ENCODE results near the gene RASGRF2.

Gene RASGRF2, protein sequence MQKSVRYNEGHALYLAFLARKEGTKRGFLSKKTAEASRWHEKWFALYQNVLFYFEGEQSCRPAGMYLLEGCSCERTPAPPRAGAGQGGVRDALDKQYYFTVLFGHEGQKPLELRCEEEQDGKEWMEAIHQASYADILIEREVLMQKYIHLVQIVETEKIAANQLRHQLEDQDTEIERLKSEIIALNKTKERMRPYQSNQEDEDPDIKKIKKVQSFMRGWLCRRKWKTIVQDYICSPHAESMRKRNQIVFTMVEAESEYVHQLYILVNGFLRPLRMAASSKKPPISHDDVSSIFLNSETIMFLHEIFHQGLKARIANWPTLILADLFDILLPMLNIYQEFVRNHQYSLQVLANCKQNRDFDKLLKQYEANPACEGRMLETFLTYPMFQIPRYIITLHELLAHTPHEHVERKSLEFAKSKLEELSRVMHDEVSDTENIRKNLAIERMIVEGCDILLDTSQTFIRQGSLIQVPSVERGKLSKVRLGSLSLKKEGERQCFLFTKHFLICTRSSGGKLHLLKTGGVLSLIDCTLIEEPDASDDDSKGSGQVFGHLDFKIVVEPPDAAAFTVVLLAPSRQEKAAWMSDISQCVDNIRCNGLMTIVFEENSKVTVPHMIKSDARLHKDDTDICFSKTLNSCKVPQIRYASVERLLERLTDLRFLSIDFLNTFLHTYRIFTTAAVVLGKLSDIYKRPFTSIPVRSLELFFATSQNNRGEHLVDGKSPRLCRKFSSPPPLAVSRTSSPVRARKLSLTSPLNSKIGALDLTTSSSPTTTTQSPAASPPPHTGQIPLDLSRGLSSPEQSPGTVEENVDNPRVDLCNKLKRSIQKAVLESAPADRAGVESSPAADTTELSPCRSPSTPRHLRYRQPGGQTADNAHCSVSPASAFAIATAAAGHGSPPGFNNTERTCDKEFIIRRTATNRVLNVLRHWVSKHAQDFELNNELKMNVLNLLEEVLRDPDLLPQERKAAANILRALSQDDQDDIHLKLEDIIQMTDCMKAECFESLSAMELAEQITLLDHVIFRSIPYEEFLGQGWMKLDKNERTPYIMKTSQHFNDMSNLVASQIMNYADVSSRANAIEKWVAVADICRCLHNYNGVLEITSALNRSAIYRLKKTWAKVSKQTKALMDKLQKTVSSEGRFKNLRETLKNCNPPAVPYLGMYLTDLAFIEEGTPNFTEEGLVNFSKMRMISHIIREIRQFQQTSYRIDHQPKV (N-terminal part only)

DNA sequence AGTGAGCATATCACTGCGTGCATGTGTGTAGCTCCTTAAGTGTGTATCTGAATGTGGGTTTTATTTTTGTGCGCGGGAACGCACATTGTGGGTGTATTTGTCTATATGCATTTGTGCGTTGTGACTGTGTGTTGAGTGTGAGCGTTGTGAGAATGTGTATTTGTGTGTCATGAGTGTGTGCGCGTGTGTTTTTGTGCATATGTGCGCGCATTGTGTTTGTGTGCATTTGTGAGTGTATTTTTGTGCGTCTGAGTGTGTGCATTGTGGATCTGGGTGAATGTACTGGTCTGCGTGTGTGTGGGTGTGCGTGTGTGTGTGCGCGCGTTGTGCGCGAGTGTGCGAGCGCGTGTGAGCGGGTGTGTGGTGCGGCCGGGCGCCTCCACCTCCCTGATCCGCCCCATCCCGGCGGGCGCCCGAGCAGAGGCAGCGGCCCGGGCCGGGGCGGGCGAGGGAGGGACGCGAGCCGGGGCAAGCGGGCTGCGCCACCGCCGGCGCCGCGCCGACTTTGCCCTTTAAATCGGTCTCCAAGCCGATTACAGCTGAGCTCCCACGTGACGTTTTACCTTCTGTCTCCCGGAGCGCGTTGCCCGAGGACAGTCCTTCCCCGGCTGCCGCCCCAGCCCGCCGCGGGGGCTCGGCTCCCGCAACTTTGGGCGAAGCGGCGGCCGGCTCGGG lies at the start of gene RASGRF2:
Gene RASGRF2 (plus strand): TSS at position 596 of the 675 bp plus-strand sequence. CDS start 376 bp downstream, outside the sequence.
- H3K36me3 ChIP-seq (ENCODE audit: control insufficient read depth, insufficient read depth, low read length): no peaks in the 10 kb centered on the region
- no peaks in the 10 kb centered on the region for H3K9me3 ChIP-seq (ENCODE audit: control insufficient read depth, low read length)
- H3K4me1 ChIP-seq (ENCODE audit: control insufficient read depth, insufficient read depth, low read length): no peaks in the 10 kb centered on the region
- H3K9ac ChIP-seq (ENCODE audit: low read length): no peak within 1 kb of the TSS
- H3K4me3 ChIP-seq (ENCODE audit: low read length): no peak within 1 kb of the TSS
- peaks cover 33% of the 10 kb centered on the region for H3K27me3 ChIP-seq (ENCODE audit: control insufficient read depth, insufficient read depth, low read length)

DNA sequence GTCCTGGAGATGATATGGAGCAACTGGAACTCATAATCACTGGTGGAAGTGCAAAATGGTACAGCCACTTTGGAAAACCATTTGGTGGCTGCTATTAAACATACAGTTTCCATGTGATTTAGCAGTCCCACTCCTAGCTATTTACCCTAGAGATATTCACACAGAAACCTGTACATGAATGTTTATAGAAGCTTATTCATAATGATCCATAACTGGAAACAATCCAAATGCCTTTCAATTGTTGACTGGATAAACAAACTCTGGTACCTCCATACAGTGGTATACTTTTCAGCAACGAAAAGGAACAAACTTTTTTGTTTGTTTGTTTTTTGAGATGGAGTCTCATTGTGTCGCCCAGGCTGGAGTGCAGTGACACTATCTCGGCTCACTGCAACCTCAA lies 47.7 kb upstream of the RASGRF2 start:
- no peaks in the 10 kb centered on the region for H3K9me3 ChIP-seq (ENCODE audit: control insufficient read depth, low read length)
- H3K9ac ChIP-seq (ENCODE audit: low read length): no peak overlapping the region
- H3K4me1 ChIP-seq (ENCODE audit: control insufficient read depth, insufficient read depth, low read length): no peaks in the 10 kb centered on the region
- H3K4me3 ChIP-seq (ENCODE audit: low read length): no peak overlapping the region
- H3K27me3 ChIP-seq (ENCODE audit: control insufficient read depth, insufficient read depth, low read length): no peaks in the 10 kb centered on the region
- no peaks in the 10 kb centered on the region for H3K36me3 ChIP-seq (ENCODE audit: control insufficient read depth, insufficient read depth, low read length)

DNA sequence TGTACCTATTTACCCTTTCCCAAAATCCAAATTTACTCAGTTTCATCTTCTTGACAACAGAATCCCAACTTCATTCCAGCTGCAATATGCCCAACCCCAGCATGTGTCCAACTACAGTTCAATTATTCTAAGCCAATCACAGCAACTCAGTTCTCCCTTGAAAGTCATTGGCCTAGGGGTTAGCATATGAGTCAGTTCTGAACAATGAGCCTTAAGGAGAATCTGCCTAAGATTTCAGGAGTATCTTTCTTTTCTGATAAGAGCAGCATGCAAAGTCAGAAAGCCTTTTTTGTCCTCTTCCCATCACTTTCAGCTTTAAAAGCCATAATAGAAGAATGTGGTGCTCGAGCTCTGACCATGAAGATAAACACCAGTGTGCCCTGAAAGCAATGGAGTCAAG lies 44.4 kb upstream of the RASGRF2 start:
- H3K27me3 ChIP-seq (ENCODE audit: control insufficient read depth, insufficient read depth, low read length): no peaks in the 10 kb centered on the region
- no peaks in the 10 kb centered on the region for H3K9me3 ChIP-seq (ENCODE audit: control insufficient read depth, low read length)
- no peak overlapping the region for H3K4me3 ChIP-seq (ENCODE audit: low read length)
- no peak overlapping the region for H3K9ac ChIP-seq (ENCODE audit: low read length)
- H3K36me3 ChIP-seq (ENCODE audit: control insufficient read depth, insufficient read depth, low read length): no peaks in the 10 kb centered on the region
- no peaks in the 10 kb centered on the region for H3K4me1 ChIP-seq (ENCODE audit: control insufficient read depth, insufficient read depth, low read length)

DNA sequence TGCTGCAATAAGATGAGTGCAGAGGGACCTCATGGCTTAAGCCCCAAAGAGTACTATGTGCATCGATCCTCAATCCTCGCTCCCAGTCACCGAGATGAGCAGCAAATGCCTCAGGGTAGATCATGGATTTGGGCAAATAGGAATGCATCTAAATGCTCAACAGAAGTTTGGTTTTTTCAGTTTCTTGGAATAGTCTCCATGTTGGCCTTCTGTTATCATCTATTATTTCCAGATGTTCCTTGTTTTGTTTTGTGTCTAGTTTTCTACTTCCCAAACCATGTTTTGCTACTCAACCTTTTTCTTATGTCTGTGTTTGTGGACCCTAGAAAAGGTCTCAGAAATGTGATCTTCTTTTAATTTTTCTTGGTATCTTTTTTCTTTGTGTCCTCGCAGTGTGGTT lies 43.5 kb upstream of the RASGRF2 start:
- H3K36me3 ChIP-seq (ENCODE audit: control insufficient read depth, insufficient read depth, low read length): no peaks in the 10 kb centered on the region
- no peaks in the 10 kb centered on the region for H3K4me1 ChIP-seq (ENCODE audit: control insufficient read depth, insufficient read depth, low read length)
- H3K4me3 ChIP-seq (ENCODE audit: low read length): no peak overlapping the region
- H3K9ac ChIP-seq (ENCODE audit: low read length): no peak overlapping the region
- no peaks in the 10 kb centered on the region for H3K27me3 ChIP-seq (ENCODE audit: control insufficient read depth, insufficient read depth, low read length)
- no peaks in the 10 kb centered on the region for H3K9me3 ChIP-seq (ENCODE audit: control insufficient read depth, low read length)

DNA sequence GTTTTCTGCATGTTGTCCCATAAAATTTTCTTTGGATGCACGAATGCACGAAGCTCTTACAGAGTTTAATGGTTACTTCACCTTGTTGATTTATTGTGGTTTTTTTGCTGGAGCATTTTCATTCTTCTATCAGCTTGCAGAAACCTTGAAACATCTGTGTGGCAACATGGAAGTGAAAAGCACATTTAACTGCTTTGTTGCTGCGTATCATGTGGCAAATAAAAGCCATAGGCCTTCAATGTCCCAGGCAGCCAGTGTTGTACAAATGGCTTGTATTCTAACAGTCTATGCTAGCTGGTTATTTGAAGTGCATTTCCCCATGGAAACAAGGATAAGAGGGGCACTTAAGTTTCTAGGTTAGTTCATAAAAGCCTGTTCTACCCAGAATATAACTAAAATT lies 42.5 kb upstream of the RASGRF2 start:
- H3K4me1 ChIP-seq (ENCODE audit: control insufficient read depth, insufficient read depth, low read length): no peaks in the 10 kb centered on the region
- H3K4me3 ChIP-seq (ENCODE audit: low read length): no peak overlapping the region
- no peaks in the 10 kb centered on the region for H3K36me3 ChIP-seq (ENCODE audit: control insufficient read depth, insufficient read depth, low read length)
- H3K9ac ChIP-seq (ENCODE audit: low read length): no peak overlapping the region
- H3K27me3 ChIP-seq (ENCODE audit: control insufficient read depth, insufficient read depth, low read length): no peaks in the 10 kb centered on the region
- no peaks in the 10 kb centered on the region for H3K9me3 ChIP-seq (ENCODE audit: control insufficient read depth, low read length)

DNA sequence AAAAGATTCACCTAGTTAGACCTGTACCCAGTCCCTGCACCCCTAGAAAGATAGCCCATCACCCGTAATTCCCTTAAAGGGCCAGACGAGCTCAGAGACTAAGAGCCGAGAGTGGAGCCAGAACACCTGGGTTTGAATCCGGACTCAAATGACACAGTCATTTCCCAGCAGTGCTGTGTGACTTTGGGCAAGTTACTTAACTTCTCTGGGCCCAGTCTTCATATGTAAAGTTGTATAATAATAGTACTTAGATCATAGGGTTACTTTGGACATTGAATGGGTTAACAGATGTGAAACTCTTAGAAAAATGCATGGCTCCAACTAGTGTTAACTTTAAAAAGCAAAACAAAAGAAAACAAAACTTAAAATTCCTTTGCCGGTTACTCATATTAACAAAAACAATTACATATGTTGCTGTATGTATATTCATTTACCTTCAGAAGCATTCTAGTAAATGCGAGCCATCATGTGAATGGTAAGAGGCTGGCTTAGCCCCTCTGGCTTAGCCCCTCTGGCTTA lies 40.4 kb upstream of the RASGRF2 start:
- no peaks in the 10 kb centered on the region for H3K27me3 ChIP-seq (ENCODE audit: control insufficient read depth, insufficient read depth, low read length)
- H3K36me3 ChIP-seq (ENCODE audit: control insufficient read depth, insufficient read depth, low read length): no peaks in the 10 kb centered on the region
- H3K9me3 ChIP-seq (ENCODE audit: control insufficient read depth, low read length): no peaks in the 10 kb centered on the region
- no peak overlapping the region for H3K4me3 ChIP-seq (ENCODE audit: low read length)
- no peaks in the 10 kb centered on the region for H3K4me1 ChIP-seq (ENCODE audit: control insufficient read depth, insufficient read depth, low read length)
- no peak overlapping the region for H3K9ac ChIP-seq (ENCODE audit: low read length)

DNA sequence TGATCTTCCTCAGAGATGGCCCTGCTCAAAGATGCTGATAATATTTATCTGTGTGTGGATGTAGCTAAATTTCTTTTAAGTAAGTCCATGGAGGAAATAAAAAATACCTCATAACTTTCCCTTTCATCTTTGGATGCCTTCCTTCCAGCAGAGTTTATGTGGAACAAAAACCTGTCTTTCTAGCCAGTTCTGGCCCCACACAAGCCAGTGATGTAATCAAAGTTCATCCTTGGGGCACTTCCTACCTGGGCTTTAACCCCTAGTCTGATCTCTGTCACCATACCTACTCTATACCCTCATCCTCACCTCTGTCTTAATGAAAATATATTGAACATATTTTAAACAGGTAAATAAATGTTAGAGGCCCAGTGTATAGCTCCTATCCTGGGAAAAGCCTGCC lies 39.8 kb upstream of the RASGRF2 start:
- H3K27me3 ChIP-seq (ENCODE audit: control insufficient read depth, insufficient read depth, low read length): no peaks in the 10 kb centered on the region
- H3K36me3 ChIP-seq (ENCODE audit: control insufficient read depth, insufficient read depth, low read length): no peaks in the 10 kb centered on the region
- no peak overlapping the region for H3K9ac ChIP-seq (ENCODE audit: low read length)
- no peak overlapping the region for H3K4me3 ChIP-seq (ENCODE audit: low read length)
- no peaks in the 10 kb centered on the region for H3K4me1 ChIP-seq (ENCODE audit: control insufficient read depth, insufficient read depth, low read length)
- no peaks in the 10 kb centered on the region for H3K9me3 ChIP-seq (ENCODE audit: control insufficient read depth, low read length)

DNA sequence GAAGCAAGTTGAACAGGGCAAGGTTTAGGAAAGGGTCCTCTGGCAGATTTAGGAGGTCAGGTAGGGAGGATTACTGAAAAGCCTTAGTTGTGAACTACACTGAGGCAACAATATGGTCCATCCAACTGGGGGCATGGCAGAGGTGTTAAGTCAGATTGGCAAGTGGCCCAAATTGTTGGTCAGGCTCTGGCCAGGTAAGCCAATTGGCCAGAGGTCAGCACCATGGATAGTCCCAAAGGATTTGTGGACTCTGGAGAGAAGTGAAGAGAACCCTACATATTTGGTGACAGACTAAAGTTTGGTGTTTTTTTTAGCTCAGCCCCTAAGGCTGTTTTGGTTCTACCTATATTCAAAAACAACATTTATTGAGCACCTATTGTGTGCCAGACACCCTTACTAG lies 39.1 kb upstream of the RASGRF2 start:
- no peaks in the 10 kb centered on the region for H3K4me1 ChIP-seq (ENCODE audit: control insufficient read depth, insufficient read depth, low read length)
- no peak overlapping the region for H3K9ac ChIP-seq (ENCODE audit: low read length)
- H3K4me3 ChIP-seq (ENCODE audit: low read length): no peak overlapping the region
- no peaks in the 10 kb centered on the region for H3K27me3 ChIP-seq (ENCODE audit: control insufficient read depth, insufficient read depth, low read length)
- H3K9me3 ChIP-seq (ENCODE audit: control insufficient read depth, low read length): no peaks in the 10 kb centered on the region
- H3K36me3 ChIP-seq (ENCODE audit: control insufficient read depth, insufficient read depth, low read length): no peaks in the 10 kb centered on the region

DNA sequence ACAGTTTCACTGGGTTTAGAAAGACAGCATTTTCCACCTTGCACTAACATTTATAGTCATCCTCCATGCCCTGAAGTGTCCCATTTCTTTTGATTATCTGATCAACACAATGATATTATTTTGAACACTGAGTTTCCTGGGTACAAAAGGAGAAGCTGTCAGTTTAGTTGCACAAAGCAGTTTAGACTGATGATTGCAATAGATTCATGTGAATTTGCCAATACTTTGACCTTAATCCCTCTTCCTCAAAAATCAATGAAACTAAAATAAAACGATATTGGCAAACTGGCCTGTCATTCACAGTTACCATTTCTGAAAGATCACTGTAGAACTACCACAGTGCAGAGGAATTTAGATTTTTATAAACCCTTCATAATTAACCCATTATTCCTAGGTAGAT lies 34.2 kb upstream of the RASGRF2 start:
- H3K4me3 ChIP-seq (ENCODE audit: low read length): no peak overlapping the region
- H3K36me3 ChIP-seq (ENCODE audit: control insufficient read depth, insufficient read depth, low read length): no peaks in the 10 kb centered on the region
- no peak overlapping the region for H3K9ac ChIP-seq (ENCODE audit: low read length)
- H3K4me1 ChIP-seq (ENCODE audit: control insufficient read depth, insufficient read depth, low read length): no peaks in the 10 kb centered on the region
- H3K27me3 ChIP-seq (ENCODE audit: control insufficient read depth, insufficient read depth, low read length): no peaks in the 10 kb centered on the region
- H3K9me3 ChIP-seq (ENCODE audit: control insufficient read depth, low read length): no peaks in the 10 kb centered on the region

DNA sequence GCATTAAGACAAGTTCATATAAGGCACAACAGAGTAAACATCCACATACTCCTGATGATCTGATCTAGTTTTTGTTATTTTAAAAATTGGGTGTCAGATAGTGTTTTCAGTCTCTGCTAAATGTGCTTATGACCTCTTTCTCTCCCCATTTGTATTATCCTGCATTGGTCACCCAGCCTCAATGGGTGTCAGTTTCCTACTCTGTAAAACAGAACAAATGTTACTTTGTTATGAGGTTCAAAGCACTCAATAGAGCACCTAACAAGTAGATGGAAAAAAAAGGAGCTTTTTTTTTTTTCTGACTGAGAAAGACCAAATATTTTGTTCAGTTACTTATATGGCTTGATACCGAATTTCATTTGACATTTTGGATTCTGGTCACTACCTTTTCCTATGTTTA lies 33.6 kb upstream of the RASGRF2 start:
- no peaks in the 10 kb centered on the region for H3K27me3 ChIP-seq (ENCODE audit: control insufficient read depth, insufficient read depth, low read length)
- no peak overlapping the region for H3K9ac ChIP-seq (ENCODE audit: low read length)
- H3K36me3 ChIP-seq (ENCODE audit: control insufficient read depth, insufficient read depth, low read length): no peaks in the 10 kb centered on the region
- no peak overlapping the region for H3K4me3 ChIP-seq (ENCODE audit: low read length)
- H3K4me1 ChIP-seq (ENCODE audit: control insufficient read depth, insufficient read depth, low read length): no peaks in the 10 kb centered on the region
- no peaks in the 10 kb centered on the region for H3K9me3 ChIP-seq (ENCODE audit: control insufficient read depth, low read length)

DNA sequence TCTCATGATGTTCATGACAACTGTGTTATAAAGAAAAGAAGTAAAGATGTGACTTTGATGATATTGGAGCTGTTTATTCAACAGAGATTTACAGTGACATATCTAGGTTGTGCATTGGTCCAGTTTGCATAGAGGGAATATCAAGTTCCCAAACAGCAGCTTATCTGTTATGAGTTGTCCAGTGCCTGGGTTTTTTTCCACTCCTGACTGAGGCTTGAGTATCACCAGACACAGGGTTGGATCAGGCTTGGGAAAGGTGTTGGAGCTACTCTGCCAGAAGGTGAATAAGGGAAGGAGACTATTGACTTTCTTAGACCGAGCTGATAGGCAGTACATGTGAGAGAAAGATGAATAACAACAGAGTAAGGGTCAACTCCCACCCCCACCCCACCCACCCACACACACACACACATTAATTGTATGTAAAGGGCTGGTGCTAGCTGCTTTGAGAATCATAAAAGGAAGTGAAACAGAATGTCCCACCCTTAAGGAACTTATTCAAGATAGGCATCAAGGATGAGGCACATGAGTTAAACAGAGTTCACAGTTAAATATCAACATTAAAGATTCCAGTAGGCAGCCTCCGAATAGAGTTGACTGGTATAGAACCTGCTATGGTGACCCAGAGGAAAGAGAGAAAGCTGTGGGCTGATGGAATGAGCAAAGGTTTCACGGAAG lies 33.0 kb upstream of the RASGRF2 start:
- H3K4me1 ChIP-seq (ENCODE audit: control insufficient read depth, insufficient read depth, low read length): no peaks in the 10 kb centered on the region

More for the DNA sequence above, 33.0 kb upstream of the RASGRF2 start:
- no peak overlapping the region for H3K4me3 ChIP-seq (ENCODE audit: low read length)
- no peaks in the 10 kb centered on the region for H3K36me3 ChIP-seq (ENCODE audit: control insufficient read depth, insufficient read depth, low read length)
- no peaks in the 10 kb centered on the region for H3K27me3 ChIP-seq (ENCODE audit: control insufficient read depth, insufficient read depth, low read length)
- H3K9ac ChIP-seq (ENCODE audit: low read length): no peak overlapping the region
- no peaks in the 10 kb centered on the region for H3K9me3 ChIP-seq (ENCODE audit: control insufficient read depth, low read length)
